Stomach (tissue), 9 donors: ENCODE measurements around the gene TRABD2B. TPM values are rescaled to one million over a fixed set of nuclear protein-coding genes. Genes with fewer than 3 reads are reported as not detected.

Source experiments
- DNase-seq, 2 donors: peaks; one replicate each; pipeline versions ENCODE4 v3.0.0 to v3.0.0-alpha.2; 2013 to 2019
- H3K27ac ChIP-seq, 5 donors: fragments of 200-600 bp in 4 of 5; sonication (generic) in 4 of 5; one replicate each; pipeline ENCODE4 v1.5.1; 2013 to 2019; ENCODE audit warnings: mild to moderate bottlenecking in 1 of 5, moderate library complexity in 1 of 5
- H3K27me3 ChIP-seq, 3 donors: fragments of 200-600 bp; sonication (generic); one replicate each; pipeline ENCODE4 v1.5.1; 2017 to 2019; ENCODE audit warnings: mixed run types in 1 of 3
- H3K36me3 ChIP-seq, 4 donors: fragments of 200-600 bp; sonication (generic); 1 replicate in 3 of 4; 2 replicates in 1 of 4; pipeline ENCODE4 v1.5.1; 2016 to 2019
- H3K4me1 ChIP-seq, 4 donors: fragments of 200-600 bp; sonication (generic); one replicate each; pipeline ENCODE4 v1.5.1; 2016 to 2019
- H3K4me3 ChIP-seq, 4 donors: fragments of 200-600 bp; sonication (generic) in 3 of 4; one replicate each; pipeline ENCODE4 v1.5.1; 2016 to 2019; ENCODE audit warnings: mild to moderate bottlenecking in 1 of 4
- H3K9me3 ChIP-seq, 4 donors: fragments of 200-600 bp; sonication (generic); one replicate each; pipeline ENCODE4 v1.5.1; 2016 to 2019
- CTCF ChIP-seq, 7 experiments: fragments of 450-650 bp in 4 of 7; fragments of 200-600 bp in 3 of 7; sonication (generic) in 3 of 7; IDR thresholded peaks; one replicate each; pipeline ENCODE4 v1.5.1; 2016 to 2019; ENCODE audit warnings: antibody characterized with exemption in 7 of 7, control low read depth in 2 of 7, mild to moderate bottlenecking in 1 of 7
- EP300 ChIP-seq: sonication (generic); formaldehyde crosslinking; IDR thresholded peaks from one replicate; pipeline ENCODE4 v1.6.1; 2017; ENCODE audit warnings: antibody characterized with exemption
- POLR2A ChIP-seq, 4 donors: fragments of 450-650 bp; IDR thresholded peaks; one replicate each; pipeline ENCODE4 v1.6.1; 2016; ENCODE audit warnings: antibody characterized with exemption in 4 of 4, control low read depth in 2 of 4, mild to moderate bottlenecking in 1 of 4, moderate library complexity in 1 of 4
- POLR2AphosphoS5 ChIP-seq, 3 donors: sonication (generic); formaldehyde crosslinking; IDR thresholded peaks; one replicate each; pipeline ENCODE4 v1.6.1; 2016; ENCODE audit warnings: antibody characterized with exemption in 3 of 3
- WGBS, 5 donors: extraction: QIAGEN DNeasy Blood & Tissue Kit in 3 of 5; methylation state at CpG; one replicate each; pipeline versions ENCODE4 v1.1.5 to v1.1.7; 2013 to 2018; 5-methylcytosine and 5-hydroxymethylcytosine counted together
- intact Hi-C: fragments of 100-400 bp; cut with DNase I; formaldehyde crosslinking; loops from one replicate; pipeline ENCODE4 v1.15.1; 2023; ENCODE audit warnings: low total_unique reads
- polyA plus RNA-seq, 3 donors: library from polyadenylated mRNA; stranded (reverse); fragments of 200-250 nt; gene quantifications; one replicate each; pipeline ENCODE4 v1.2.3, GENCODE V29; 2013
- total RNA-seq, 5 donors: library from RNA; depleted of rRNA; stranded (reverse); fragments of >200 nt; gene quantifications; one replicate each; pipeline versions ENCODE4 v1.1.0 to v1.2.3, GENCODE V29; 2014 to 2016
- donor health status: healthy with polysubstance abuse.
- donor health status: Bipolar disorder and iron deficiency.
- donor health status: healthy.

TRABD2B gene
- total and polyA plus RNA-seq, 8 donors, result 0.31 to 2.0 (median 0.93) TPM; not detected in 1

- H3K9me3 ChIP-seq, result no peaks in the 10 kb centered on the region
- intact Hi-C loops, result no loop called here
- H3K4me3 ChIP-seq, result no peak overlapping the region
- H3K36me3 ChIP-seq, result no peaks in the 10 kb centered on the region
- no peak for DNase-seq
- no peaks in the 10 kb centered on the region for H3K27me3 ChIP-seq
- 67 to 92% (median 78%) methylated on average over 3 of the region's 3 CpGs for WGBS, 5 donors
- no peak for TF ChIP-seq POLR2AphosphoS5 (IDR thresholded peaks at IDR 0.05)
- no peak for TF ChIP-seq EP300
- TF ChIP-seq CTCF (IDR thresholded peaks at IDR 0.05), result no peak
- TF ChIP-seq POLR2A (IDR thresholded peaks at IDR 0.05), result no peak
- peaks cover 0 to 7% (median 2%) of the 10 kb centered on the region in 4 donors for H3K4me1 ChIP-seq
- H3K27ac ChIP-seq, result no peak overlapping the region
Observed at GRCh38 chr1:47976267-47976666, 20.9 kb downstream of the TRABD2B start.

DNA sequence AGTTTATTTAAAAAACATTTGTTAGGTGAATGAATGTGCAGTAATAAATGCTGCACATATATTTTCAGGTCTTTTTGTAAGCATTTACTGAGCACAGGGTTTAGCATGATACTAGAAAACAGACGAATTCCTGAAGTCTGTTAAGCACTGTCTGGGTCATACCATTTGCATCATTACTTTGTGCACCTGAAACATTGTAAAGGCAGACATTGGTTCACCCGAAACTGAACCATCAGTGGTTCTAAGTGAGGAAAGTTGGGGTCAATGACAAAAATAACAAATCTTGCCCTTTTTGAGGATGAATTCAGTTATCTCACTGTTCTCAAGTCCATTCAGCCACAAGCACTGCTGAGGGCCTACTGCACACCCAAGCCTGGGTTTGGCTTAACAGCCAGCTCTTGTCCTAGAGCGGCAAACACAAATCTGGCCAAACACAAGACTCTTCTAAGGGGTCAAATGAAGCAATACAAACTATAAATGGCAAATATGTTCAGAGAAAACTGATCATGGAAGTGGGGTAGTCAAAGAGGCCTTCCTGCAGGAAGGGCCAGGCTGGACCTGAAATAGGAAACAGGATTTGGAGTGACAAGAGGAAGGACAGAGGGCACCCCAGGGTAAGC is 21.8 kb downstream of the TRABD2B start:
- TF ChIP-seq CTCF (IDR thresholded peaks at IDR 0.05) (no peak), POLR2A (IDR thresholded peaks at IDR 0.05) (no peak), POLR2AphosphoS5 (IDR thresholded peaks at IDR 0.05) (no peak), EP300 (no peak)
- H3K9me3 ChIP-seq, result no peaks in the 10 kb centered on the region
- H3K27me3 ChIP-seq, result no peaks in the 10 kb centered on the region
- H3K4me3 ChIP-seq, result no peak overlapping the region
- no peak overlapping the region for H3K27ac ChIP-seq
- intact Hi-C loops, result no loop called here
- DNase-seq, result no peak
- H3K36me3 ChIP-seq, result no peaks in the 10 kb centered on the region
- H3K4me1 ChIP-seq, result peaks cover 0 to 7% (median 4%) of the 10 kb centered on the region in 4 donors
- WGBS, 5 donors, result 70 to 91% (median 77%) methylated on average over 3 of the region's 3 CpGs

GRCh38 chr1:47972864-47973432 is 24.2 kb downstream of the TRABD2B start:
- DNase-seq, result no peak
- Histone ChIP-seq H3K4me1 (peaks cover 0 to 7% (median 5%) of the 10 kb centered on the region in 4 donors), H3K27ac (no peak overlapping the region), H3K27me3 (no peaks in the 10 kb centered on the region), H3K36me3 (no peaks in the 10 kb centered on the region), H3K9me3 (no peaks in the 10 kb centered on the region), H3K4me3 (no peak overlapping the region)
- TF ChIP-seq POLR2AphosphoS5 (IDR thresholded peaks at IDR 0.05), result no peak
- TF ChIP-seq POLR2A (IDR thresholded peaks at IDR 0.05), result no peak
- TF ChIP-seq CTCF (IDR thresholded peaks at IDR 0.05), result no peak
- no peak for TF ChIP-seq EP300
- intact Hi-C loops, result no loop called here
- 81 to 89% (median 87%) methylated on average over 4 of the region's 4 CpGs for WGBS, 5 donors

GRCh38 chr1:47971385-47972160 is 25.6 kb downstream of the TRABD2B start:
- no peaks in the 10 kb centered on the region for H3K9me3 ChIP-seq
- no peak for DNase-seq
- no peaks in the 10 kb centered on the region for H3K36me3 ChIP-seq
- no peaks in the 10 kb centered on the region for H3K27me3 ChIP-seq
- H3K27ac ChIP-seq, result no peak overlapping the region
- intact Hi-C loops, result no loop called here
- TF ChIP-seq CTCF (IDR thresholded peaks at IDR 0.05), result no peak
- TF ChIP-seq EP300, result no peak
- TF ChIP-seq POLR2A (IDR thresholded peaks at IDR 0.05), result no peak
- TF ChIP-seq POLR2AphosphoS5 (IDR thresholded peaks at IDR 0.05), result no peak
- H3K4me3 ChIP-seq, result no peak overlapping the region
- WGBS, 5 donors, result 55 to 63% (median 58%) methylated on average over 2 of the region's 2 CpGs
- H3K4me1 ChIP-seq, result peaks cover 0 to 7% (median 5%) of the 10 kb centered on the region in 4 donors
